ENCODE data around the gene SLC40A1. TPM values are rescaled to one million over a fixed set of nuclear protein-coding genes. Genes with fewer than 3 reads are reported as not detected.

SLC40A1 gene
- total and polyA plus RNA-seq, 2 of the 13 experiments (the other 11 are each of a cell fraction or from before 2014, with no cell fraction given) = 10.6 to 24.9 TPM

DNA sequence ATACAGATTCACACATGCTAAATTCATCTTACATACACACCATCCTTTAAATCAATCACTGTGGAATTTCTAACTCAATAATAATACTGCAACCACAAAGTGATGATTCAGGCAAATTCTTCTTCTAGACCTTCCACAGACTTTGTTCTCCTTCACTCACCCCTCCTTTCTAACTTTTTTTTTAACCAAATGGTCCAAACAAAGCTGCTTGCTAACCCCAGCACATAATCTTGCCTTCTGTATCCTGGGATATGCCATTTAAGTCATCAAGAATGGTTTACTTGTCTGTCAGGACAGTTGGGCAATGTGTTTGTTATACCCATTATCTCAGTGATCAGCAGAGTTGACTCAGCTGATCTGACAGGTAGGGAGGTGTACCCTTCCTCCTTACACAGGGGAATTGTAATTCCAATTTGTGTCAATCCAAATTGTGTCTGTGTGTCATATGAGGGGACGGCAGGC lies 10.0 kb downstream of the SLC40A1 start (continued):
- TF ChIP-seq CBX1 (IDR thresholded peaks at IDR 0.05; ENCODE audit: low read depth) (no peak), ZNF709 (CRISPR knock-in tag; IDR thresholded peaks at IDR 0.05) (no peak), FOXA1 (IDR thresholded peaks at IDR 0.05) (no peak), FOXA1 (CRISPR knock-in tag; IDR thresholded peaks at IDR 0.05) (peak; percentile 67; the same call in 1 of the 2 replicates), TERF1 (CRISPR knock-in tag; IDR thresholded peaks at IDR 0.05) (no peak), ZNF550 (CRISPR knock-in tag; IDR thresholded peaks at IDR 0.05; ENCODE audit: borderline replicate concordance) (no peak), GTF2F1 (IDR thresholded peaks at IDR 0.05; ENCODE audit: low read length) (no peak), ZNF644 (CRISPR knock-in tag; IDR thresholded peaks at IDR 0.05; ENCODE audit: low read depth) (peak; percentile 81), FOSL1 (CRISPR knock-in tag; IDR thresholded peaks at IDR 0.05; ENCODE audit: borderline replicate concordance) (no peak), ZNF446 (CRISPR knock-in tag; IDR thresholded peaks at IDR 0.05) (no peak), ZNF263 (CRISPR knock-in tag; IDR thresholded peaks at IDR 0.05) (no peak), CENPT (CRISPR knock-in tag; IDR thresholded peaks at IDR 0.05; ENCODE audit: low read depth) (no peak), SOX13 (IDR thresholded peaks at IDR 0.05) (no peak), SOX13 (CRISPR knock-in tag; conservative IDR thresholded peaks at IDR 0.05 in 1 of 2, IDR thresholded peaks at IDR 0.05 in 1 of 2) (peak in 1 of 2 experiments; percentile 80; a peak in 1 of 4 replicates), CREB1 (IDR thresholded peaks at IDR 0.05) (no peak), CREB1 (CRISPR knock-in tag; IDR thresholded peaks at IDR 0.05) (peak; percentile 36; the same call in 1 of the 2 replicates), ZNF891 (CRISPR knock-in tag; IDR thresholded peaks at IDR 0.05) (no peak), FOXP1 (IDR thresholded peaks at IDR 0.05) (no peak), FOXP1 (CRISPR knock-in tag; IDR thresholded peaks at IDR 0.05) (peak; percentile 85), PAX8 (CRISPR knock-in tag; IDR thresholded peaks at IDR 0.05; ENCODE audit: borderline replicate concordance) (no peak), GATAD2A (CRISPR knock-in tag; IDR thresholded peaks at IDR 0.05) (peak; percentile 71), ZFY (CRISPR knock-in tag; IDR thresholded peaks at IDR 0.05) (no peak), FOSL2 (CRISPR knock-in tag; IDR thresholded peaks at IDR 0.05) (peak; percentile 79), AHDC1 (CRISPR knock-in tag; IDR thresholded peaks at IDR 0.05; ENCODE audit: borderline replicate concordance) (no peak), HOXA7 (CRISPR knock-in tag; IDR thresholded peaks at IDR 0.05) (no peak), KMT2A (CRISPR knock-in tag; IDR thresholded peaks at IDR 0.05) (no peak), ZNF841 (CRISPR knock-in tag; IDR thresholded peaks at IDR 0.05; ENCODE audit: borderline replicate concordance) (no peak), IRF9 (CRISPR knock-in tag; IDR thresholded peaks at IDR 0.05; ENCODE audit: borderline replicate concordance) (no peak)
